Right kidney (tissue), 9 donors: ENCODE measurements around the gene PKP3.
A peak's percentile ranks its signal among the peaks of the same experiment; 100 is the strongest.
"Not testable (repeated sequence)": the region's sequence is repeated elsewhere in the genome, so short reads cannot be mapped to it uniquely, and the experiment has no call there.

Source experiments
- DNase-seq: peaks from one replicate; pipeline ENCODE4 v3.0.0-alpha.2; 2016
- long read RNA-seq, 8 donors: transcript quantifications; one replicate each; lab custom pipeline, GENCODE V29; 2026

PKP3 gene, protein sequence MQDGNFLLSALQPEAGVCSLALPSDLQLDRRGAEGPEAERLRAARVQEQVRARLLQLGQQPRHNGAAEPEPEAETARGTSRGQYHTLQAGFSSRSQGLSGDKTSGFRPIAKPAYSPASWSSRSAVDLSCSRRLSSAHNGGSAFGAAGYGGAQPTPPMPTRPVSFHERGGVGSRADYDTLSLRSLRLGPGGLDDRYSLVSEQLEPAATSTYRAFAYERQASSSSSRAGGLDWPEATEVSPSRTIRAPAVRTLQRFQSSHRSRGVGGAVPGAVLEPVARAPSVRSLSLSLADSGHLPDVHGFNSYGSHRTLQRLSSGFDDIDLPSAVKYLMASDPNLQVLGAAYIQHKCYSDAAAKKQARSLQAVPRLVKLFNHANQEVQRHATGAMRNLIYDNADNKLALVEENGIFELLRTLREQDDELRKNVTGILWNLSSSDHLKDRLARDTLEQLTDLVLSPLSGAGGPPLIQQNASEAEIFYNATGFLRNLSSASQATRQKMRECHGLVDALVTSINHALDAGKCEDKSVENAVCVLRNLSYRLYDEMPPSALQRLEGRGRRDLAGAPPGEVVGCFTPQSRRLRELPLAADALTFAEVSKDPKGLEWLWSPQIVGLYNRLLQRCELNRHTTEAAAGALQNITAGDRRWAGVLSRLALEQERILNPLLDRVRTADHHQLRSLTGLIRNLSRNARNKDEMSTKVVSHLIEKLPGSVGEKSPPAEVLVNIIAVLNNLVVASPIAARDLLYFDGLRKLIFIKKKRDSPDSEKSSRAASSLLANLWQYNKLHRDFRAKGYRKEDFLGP
- long read RNA-seq, donor 1: 0 reads
- long read RNA-seq, donor 2, partial matches to known transcripts: 0 of 1 reads
- long read RNA-seq, donor 2, other reads (novel, unspliced or antisense): 0 of 1 reads
- long read RNA-seq, donor 3, partial matches to known transcripts: 0 of 1 reads
- long read RNA-seq, donor 3, other reads (novel, unspliced or antisense): 0 of 1 reads
- long read RNA-seq, donor 4, partial matches to known transcripts: 0 of 1 reads
- long read RNA-seq, donor 4, other reads (novel, unspliced or antisense): 0 of 1 reads
- long read RNA-seq, donor 5, partial matches to known transcripts: 0 of 3 reads
- long read RNA-seq, donor 5, other reads (novel, unspliced or antisense): 0 of 3 reads
- long read RNA-seq, donor 6, partial matches to known transcripts: 0 of 2 reads
- long read RNA-seq, donor 6, other reads (novel, unspliced or antisense): 0 of 2 reads
- long read RNA-seq, donor 7, partial matches to known transcripts: 0 of 1 reads
- long read RNA-seq, donor 7, other reads (novel, unspliced or antisense): 0 of 1 reads
- long read RNA-seq, donor 8, partial matches to known transcripts: 0 of 1 reads
- long read RNA-seq, donor 8, other reads (novel, unspliced or antisense): 0 of 1 reads

- no peak for DNase-seq
Measured at GRCh38 chr11:394034-394857, at the start of gene PKP3. Gene PKP3 (plus strand): TSS chr11:394209. CDS start chr11:394293, 84 bp downstream.

GRCh38 chr11:344836-345578 lies 49.0 kb upstream of the PKP3 start:
- DNase-seq: no peak

- DNase-seq: no peak
Measured at GRCh38 chr11:346529-346928, 47.5 kb upstream of the PKP3 start.

GRCh38 chr11:349270-349954 lies 44.6 kb upstream of the PKP3 start:
- DNase-seq: not testable (repeated sequence)

GRCh38 chr11:350033-350722 lies 43.8 kb upstream of the PKP3 start:
- DNase-seq: not testable (repeated sequence)

DNA sequence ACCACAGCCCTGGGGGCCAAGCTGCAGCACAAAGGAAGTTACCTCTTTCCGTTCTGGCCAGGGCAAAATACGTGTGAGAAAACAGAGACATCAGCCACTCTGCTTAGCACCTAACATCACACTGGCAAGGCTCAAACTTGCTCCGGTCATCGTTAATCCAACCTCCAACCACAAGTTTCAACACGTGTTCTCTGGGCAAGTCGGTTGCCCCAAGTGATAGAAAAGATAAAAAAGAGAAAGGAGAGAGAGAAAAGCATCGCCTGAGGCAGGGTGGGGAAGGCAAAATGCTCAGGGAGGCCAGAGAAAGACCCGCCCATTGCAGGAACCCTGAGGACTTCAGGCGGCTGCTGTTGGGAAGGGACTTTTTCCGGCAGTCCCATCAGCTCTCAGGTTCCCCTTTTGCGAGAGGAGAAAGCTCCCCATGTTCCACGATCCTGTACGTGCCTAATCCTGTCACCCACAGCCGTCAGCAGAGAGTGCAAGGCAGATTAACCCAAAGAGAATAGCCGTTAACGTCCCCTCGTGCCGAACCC lies 43.2 kb upstream of the PKP3 start:
- no peak for DNase-seq

- no peak for DNase-seq
Measured at GRCh38 chr11:351411-351810, 42.6 kb upstream of the PKP3 start.

DNA sequence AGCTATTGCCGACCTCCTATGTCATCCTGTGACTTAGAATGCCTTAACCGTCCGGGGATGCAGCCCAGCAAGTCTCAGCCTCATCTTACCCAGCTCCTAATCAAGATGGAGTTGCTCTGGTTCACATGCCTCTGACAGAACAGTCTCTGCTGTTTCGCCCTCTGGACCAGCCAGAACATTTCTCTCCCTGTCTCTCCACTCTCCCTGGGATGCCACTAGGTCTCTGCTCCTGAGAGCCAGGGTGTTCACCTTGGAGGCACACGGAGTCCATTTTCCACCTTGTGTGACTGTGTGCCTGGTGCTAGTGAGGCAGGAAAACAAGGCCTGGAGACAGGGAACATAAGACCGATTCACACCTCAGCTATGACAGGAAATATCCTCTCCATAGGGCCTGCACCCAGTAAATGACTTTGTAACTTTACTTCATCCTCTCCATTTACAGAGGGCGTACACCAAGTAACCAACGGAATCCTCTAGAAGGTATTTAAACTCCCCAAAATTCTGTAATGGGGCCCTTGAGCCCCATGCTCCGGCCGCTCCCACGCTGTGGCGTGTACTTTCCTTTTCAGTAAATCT lies 41.5 kb upstream of the PKP3 start:
- DNase-seq: no peak

DNA sequence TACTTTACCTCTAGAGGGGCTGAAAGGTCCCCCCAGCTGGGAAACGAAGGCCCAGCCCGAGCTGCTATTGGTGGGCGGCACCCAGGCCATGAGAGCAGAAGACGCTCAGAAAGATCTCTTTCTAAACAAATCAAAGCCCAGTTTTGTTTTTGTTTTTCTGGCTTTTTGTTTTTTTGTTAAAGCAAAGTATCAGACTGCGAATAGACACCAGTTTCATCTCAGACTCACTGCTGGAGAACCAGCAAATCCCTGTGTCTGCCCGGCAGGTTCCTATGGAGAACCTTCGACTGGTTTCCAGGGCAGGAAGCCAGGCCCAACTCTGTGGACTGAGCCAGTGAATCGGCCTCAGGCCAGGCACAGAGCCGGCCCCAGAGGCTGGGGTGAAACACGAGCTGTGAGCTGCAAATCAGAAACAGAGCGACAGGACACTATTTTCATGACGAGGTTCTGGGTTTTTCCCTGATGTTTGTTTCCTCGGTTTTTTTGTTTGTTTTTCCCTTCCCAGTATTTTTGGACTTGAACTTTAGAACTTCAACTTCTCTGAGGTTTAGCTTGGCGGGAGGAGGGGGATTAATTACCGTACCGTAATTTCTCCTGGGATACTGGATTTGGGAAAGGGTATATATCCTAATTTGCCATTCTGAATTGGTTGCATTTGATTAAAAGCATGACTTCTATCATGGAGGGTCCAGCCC lies 40.7 kb upstream of the PKP3 start:
- DNase-seq: peak; percentile 56

- peak; percentile 88 for DNase-seq
Measured at GRCh38 chr11:355581-356458, 38.2 kb upstream of the PKP3 start.

DNA sequence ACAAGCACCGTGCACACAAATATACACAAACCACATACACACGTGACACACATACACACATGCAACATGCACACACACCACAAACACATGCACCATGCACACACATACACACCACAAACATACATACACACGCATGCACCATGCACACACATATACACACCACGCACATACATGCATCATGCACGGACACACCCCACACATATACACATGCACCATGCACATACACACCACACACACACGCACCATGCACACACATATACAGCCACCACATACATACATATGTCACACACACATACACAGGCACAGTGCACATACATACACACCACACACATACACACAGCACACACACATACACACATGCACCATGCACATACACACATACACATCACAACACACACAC lies 37.4 kb upstream of the PKP3 start:
- no peak for DNase-seq

DNA sequence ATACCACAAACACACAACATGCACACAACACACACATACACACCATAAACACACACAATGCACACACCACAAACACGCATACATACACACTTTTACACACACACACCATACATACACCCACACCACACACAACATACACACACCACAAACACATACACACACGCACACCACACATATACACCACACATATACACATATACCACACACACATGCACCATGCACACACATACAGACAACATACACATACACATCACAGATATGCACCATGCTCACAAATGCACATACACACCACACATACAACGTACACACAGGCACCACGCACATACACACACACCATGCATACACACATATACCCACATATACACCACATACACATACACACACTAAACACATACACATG lies 36.4 kb upstream of the PKP3 start:
- no peak for DNase-seq

GRCh38 chr11:358129-358800 lies 35.7 kb upstream of the PKP3 start:
- no peak for DNase-seq

- no peak for DNase-seq
Measured at GRCh38 chr11:359181-359714, 34.8 kb upstream of the PKP3 start.

GRCh38 chr11:360326-361280 lies 33.4 kb upstream of the PKP3 start:
- no peak for DNase-seq
